Naive B cell (primary cell): ENCODE measurements around the gene OR1J4. TPM values are rescaled to one million over a fixed set of nuclear protein-coding genes. Genes with fewer than 3 reads are reported as not detected.
"Not testable (repeated sequence)": the region's sequence is repeated elsewhere in the genome, so short reads cannot be mapped to it uniquely, and the experiment has no call there.

Experiments
- ATAC-seq, 2 donors: fragments of 150-1000 bp; cut with Tn5 transposase; 2 replicates each; pipeline ENCODE4 v1.10.0; 2021; ENCODE audit warnings: low read depth in 2 of 2, mild to moderate bottlenecking in 2 of 2, moderate library complexity in 2 of 2
- DNase-seq: peaks from one replicate; pipeline ENCODE4 v3.0.0; 2022
- H3K27ac Mint-ChIP-seq, 6 donors: one replicate each; pipeline ENCODE4 v1.8.0; 2020 to 2022; ENCODE audit warnings: mild to moderate bottlenecking in 6 of 6, mixed read lengths in 6 of 6, moderate library complexity in 5 of 6, inconsistent platforms in 2 of 6
- H3K27me3 Mint-ChIP-seq, 3 donors: one replicate each; pipeline ENCODE4 v1.8.0; 2021 to 2022; ENCODE audit warnings: mixed read lengths in 3 of 3, mild to moderate bottlenecking in 1 of 3
- H3K36me3 Mint-ChIP-seq, 2 donors: one replicate each; pipeline ENCODE4 v1.8.0; 2020 to 2022; ENCODE audit warnings: mixed read lengths in 2 of 2, inconsistent platforms in 1 of 2, mild to moderate bottlenecking in 1 of 2
- H3K4me1 Mint-ChIP-seq, 3 donors: one replicate each; pipeline ENCODE4 v1.8.0; 2020 to 2022; ENCODE audit warnings: mixed read lengths in 3 of 3, inconsistent platforms in 1 of 3, mild to moderate bottlenecking in 1 of 3, moderate library complexity in 1 of 3
- H3K4me3 Mint-ChIP-seq, 8 donors: one replicate each; pipeline ENCODE4 v1.8.0; 2020 to 2022; ENCODE audit warnings: mild to moderate bottlenecking in 8 of 8, mixed read lengths in 8 of 8, moderate library complexity in 8 of 8, inconsistent platforms in 2 of 8
- H3K9me3 Mint-ChIP-seq, 7 donors: one replicate each; pipeline ENCODE4 v1.8.0; 2020 to 2022; ENCODE audit warnings: mixed read lengths in 7 of 7, mild to moderate bottlenecking in 5 of 7, inconsistent platforms in 2 of 7, moderate library complexity in 1 of 7
- polyA plus RNA-seq, 6 donors: library from polyadenylated mRNA; unstranded; fragments of 300-500 nt; fragmentation: Illumina TruSeq; gene quantifications; one replicate each; pipeline ENCODE4 v1.2.3, GENCODE V29; 2021; ENCODE audit warnings: low read depth in 6 of 6

The OR1J4 gene
- polyA plus RNA-seq, 6 donors from 2014 or later, result not detected

DNA sequence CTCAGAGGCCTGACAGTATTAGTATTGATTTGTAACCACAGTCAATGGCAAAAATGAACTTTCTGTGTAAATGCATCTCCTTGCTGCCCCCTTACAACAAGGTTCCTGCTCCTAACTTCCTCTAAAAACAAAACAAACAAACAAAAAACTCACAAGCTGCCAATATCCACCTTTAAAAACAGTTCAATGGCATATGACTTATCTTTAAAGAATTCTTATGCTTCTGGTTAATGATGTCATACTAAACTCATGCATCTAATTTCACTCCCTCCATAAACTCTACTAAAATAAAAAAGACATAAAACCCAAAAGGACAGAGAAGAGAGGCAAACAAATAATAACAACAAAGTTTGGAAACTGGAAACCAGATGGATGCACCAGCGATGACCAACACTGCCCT, 17.2 kb downstream of the OR1J4 start:
- Mint-ChIP-seq H3K4me1 (no peaks in the 10 kb centered on the region), H3K27ac (no peak overlapping the region), H3K9me3 (peaks cover 0 to 8% (median 3%) of the 10 kb centered on the region in 7 donors), H3K27me3 (peaks cover 0 to 28% (median 27%) of the 10 kb centered on the region in 3 donors), H3K4me3 (no peak overlapping the region), H3K36me3 (peaks cover 0 to 6% of the 10 kb centered on the region in 2 donors)
- DNase-seq (no peak), ATAC-seq (no peak)

DNA sequence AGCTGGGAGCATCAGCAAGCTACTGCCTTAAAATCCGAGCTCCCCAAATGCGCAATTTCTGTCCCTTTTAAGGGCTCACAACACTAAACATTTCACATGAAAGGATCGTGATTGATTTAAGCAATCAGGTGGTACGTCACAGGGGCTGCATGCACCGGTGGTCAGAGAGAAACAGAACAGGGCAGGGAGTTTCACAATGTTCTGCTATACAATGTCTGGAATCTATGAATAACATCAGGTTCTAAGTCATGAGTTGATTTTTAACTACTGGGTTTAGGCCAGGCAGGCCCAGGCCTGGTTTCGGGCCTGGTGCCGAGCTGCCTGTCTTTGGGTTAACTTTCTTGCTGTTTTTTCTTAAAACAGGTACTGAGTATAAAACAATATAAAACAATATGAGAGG, 18.1 kb downstream of the OR1J4 start:
- ATAC-seq, H3K4me3 Mint-ChIP-seq, H3K9me3 Mint-ChIP-seq: not testable (repeated sequence)

DNA sequence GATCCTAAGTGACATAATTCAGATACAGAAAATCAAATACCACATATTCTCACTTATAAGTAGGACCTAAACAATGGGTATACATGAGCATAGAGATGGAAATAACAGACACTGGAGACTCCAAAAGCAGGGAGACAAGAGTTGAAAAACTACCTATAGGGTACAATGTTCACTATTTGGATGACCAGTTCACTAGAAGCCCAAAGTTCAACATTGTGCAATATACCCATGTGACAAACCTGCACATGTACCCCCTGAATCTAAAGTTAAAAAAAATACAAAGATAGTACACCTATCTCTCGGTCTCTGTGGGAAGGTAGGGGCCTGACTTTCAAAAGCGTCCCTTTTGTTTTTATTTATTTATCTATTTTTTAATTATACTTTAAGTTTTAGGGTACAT, 19.8 kb downstream of the OR1J4 start:
- DNase-seq (no peak), ATAC-seq (no peak)
- Mint-ChIP-seq H3K27ac (no peak overlapping the region), H3K4me3 (no peak overlapping the region), H3K4me1 (no peaks in the 10 kb centered on the region), H3K36me3 (peaks cover 0 to 6% of the 10 kb centered on the region in 2 donors), H3K27me3 (peaks cover 11 to 27% (median 22%) of the 10 kb centered on the region in 3 donors), H3K9me3 (peaks cover 0 to 8% (median 3%) of the 10 kb centered on the region in 7 donors)

More for the DNA sequence above, 18.1 kb downstream of the OR1J4 start:
- H3K4me1 Mint-ChIP-seq, DNase-seq, H3K27ac Mint-ChIP-seq, H3K36me3 Mint-ChIP-seq: not testable (repeated sequence)
- peaks cover 4 to 34% (median 32%) of the 10 kb centered on the region in 3 donors for H3K27me3 Mint-ChIP-seq

DNA sequence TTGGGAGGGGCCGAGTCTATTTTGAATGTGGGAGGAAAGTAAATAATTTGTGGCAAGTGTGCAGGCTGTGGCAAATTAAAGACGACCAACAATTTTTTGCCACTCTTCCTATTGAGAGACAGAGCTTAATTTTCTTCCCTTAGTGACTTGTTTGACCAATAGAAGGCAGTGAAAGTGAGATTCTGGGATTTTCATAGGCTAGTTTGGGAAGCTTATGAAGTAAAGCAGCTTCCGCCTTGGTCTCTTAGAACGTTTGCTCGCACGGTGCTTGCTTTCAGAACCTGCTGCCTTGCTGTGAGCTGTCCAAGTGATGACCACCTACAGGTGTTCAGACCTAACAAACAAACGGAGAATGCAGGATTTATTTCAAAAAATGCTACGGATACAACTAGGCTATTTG, 27.3 kb downstream of the OR1J4 start:
- Mint-ChIP-seq H3K4me1 (no peaks in the 10 kb centered on the region), H3K36me3 (no peaks in the 10 kb centered on the region), H3K4me3 (no peak overlapping the region), H3K9me3 (peaks cover 0 to 8% (median 0%) of the 10 kb centered on the region in 7 donors), H3K27me3 (peaks cover 29 to 51% (median 49%) of the 10 kb centered on the region in 3 donors), H3K27ac (peak overlapping the region in 1 of 6 donors; percentile 11)
- ATAC-seq (no peak), DNase-seq (no peak)

GRCh38 chr9:122551371-122551770, 32.4 kb downstream of the OR1J4 start:
- H3K27me3 Mint-ChIP-seq, result peaks cover 26 to 58% (median 41%) of the 10 kb centered on the region in 3 donors
- H3K9me3 Mint-ChIP-seq, result peaks cover 0 to 10% (median 0%) of the 10 kb centered on the region in 7 donors
- H3K36me3 Mint-ChIP-seq, result no peaks in the 10 kb centered on the region
- H3K4me3 Mint-ChIP-seq, result no peak overlapping the region
- H3K4me1 Mint-ChIP-seq, result no peaks in the 10 kb centered on the region
- no peak for DNase-seq
- no peak overlapping the region for H3K27ac Mint-ChIP-seq
- ATAC-seq, result no peak

DNA sequence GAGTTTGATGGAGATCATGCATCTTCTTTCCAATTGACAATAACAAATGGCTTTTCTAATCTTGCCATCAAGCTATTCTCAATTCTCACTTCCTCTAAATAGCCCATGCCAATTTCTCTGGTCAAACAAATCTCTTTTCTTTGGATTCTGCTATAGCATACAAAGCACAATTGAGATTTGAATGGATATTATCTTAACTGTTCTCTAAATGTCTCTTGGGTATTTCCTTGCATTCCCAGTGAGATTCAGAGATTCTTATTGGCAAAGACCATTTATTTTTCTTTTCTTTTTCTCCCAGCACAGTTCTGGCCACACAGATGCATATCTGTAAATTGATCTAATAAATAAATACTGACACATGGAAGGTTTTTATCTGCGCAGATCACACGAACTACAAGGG, 33.9 kb downstream of the OR1J4 start, which contains the start of gene OR1N2:
Gene OR1N2, plus strand, starts transcription at position 301 of the 400 bp plus-strand sequence. CDS start 100 bp downstream, outside the sequence.
- ATAC-seq (no peak), DNase-seq (no peak)
- Mint-ChIP-seq H3K4me3 (no peak within 1 kb of the TSS), H3K4me1 (no peaks in the 10 kb centered on the region), H3K36me3 (no peaks in the 10 kb centered on the region), H3K27me3 (peaks cover 20 to 51% (median 34%) of the 10 kb centered on the region in 3 donors), H3K9me3 (peaks cover 0 to 10% (median 0%) of the 10 kb centered on the region in 7 donors), H3K27ac (peak within 1 kb of the TSS in 1 of 6 donors; percentile 55)

DNA sequence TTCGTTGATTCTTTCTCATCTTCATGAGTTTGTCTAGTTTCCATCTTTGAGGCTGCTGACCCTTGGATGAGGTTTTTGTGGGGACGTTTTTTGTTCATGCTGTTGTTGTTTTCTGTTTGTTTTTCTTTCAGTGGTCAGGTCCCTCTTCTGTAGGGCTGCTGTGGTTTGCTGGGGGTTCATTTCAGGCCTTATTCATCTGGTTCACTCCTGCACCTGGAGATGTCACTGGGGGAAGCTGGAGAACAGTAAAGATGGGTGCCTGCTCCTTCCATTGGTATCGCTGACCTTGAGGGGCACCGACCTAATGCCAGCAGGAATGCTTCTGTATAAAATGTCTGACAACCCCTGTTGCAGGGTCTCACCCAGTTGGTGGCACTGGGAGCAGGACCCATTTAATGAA, 42.5 kb downstream of the OR1J4 start:
- no peak for DNase-seq
- no peak for ATAC-seq
- peaks cover 25 to 52% (median 51%) of the 10 kb centered on the region in 3 donors for H3K27me3 Mint-ChIP-seq
- peaks cover 0 to 43% (median 20%) of the 10 kb centered on the region in 7 donors for H3K9me3 Mint-ChIP-seq
- H3K4me3 Mint-ChIP-seq, result peak overlapping the region in 1 of 8 donors; percentile 23
- no peak overlapping the region for H3K27ac Mint-ChIP-seq
- no peaks in the 10 kb centered on the region for H3K4me1 Mint-ChIP-seq
- H3K36me3 Mint-ChIP-seq, result peaks cover 0 to 11% of the 10 kb centered on the region in 2 donors

DNA sequence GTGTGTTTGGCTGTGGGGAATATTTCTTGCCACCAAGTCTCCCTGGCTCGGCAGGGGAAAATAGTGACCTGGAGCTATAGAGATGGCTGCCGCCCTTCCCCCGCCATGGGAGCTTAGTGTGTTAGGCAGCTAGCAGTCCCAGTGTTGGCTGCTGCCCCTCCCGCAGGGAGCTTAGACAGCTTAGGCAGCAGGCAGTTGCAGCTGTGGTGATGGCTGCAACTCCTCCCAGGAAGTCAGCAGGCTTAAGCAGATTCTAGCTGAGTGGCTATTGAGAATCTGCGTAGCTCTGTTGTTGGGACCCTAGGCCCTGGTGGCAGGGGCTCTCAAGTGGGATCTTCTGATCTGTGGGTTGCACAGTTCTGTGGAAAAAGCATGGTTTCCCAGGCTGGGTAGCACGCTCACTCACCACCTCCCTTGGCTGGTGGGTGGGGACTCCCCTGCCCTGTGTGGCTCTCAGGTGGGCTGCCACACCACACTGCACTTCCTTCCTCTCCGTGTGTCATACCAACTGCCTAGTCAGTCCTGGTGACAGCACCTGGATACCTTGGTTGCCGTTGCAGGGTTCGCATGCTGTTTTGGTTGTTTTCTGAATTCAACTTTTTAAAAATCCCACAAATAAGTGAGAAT, 43.3 kb downstream of the OR1J4 start:
- Mint-ChIP-seq H3K9me3 (peaks cover 0 to 43% (median 20%) of the 10 kb centered on the region in 7 donors), H3K4me1 (no peaks in the 10 kb centered on the region), H3K36me3 (peaks cover 0 to 11% of the 10 kb centered on the region in 2 donors), H3K4me3 (no peak overlapping the region), H3K27me3 (peaks cover 25 to 52% (median 51%) of the 10 kb centered on the region in 3 donors), H3K27ac (no peak overlapping the region)
- DNase-seq (no peak), ATAC-seq (no peak)

DNA sequence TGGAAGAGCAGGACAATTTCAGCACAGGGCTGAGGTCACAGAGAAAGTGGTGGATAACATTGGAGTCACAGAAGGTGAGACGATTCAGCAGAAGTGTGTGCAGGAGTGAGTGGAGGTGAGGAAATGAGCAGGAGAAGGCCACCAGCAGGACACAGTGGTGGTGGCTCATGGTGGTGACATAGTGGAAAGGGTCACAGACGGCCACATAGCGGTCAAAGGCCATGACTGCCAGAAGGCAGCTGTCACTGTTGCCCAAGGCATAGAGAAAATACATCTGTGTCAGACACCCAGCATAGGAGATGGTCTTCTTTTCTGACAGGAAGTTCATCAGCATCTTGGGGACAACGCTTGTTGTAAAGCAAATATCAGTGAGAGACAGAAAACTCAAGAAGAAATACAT, 49.0 kb downstream of the OR1J4 start:
- no peak for DNase-seq

More for the DNA sequence above, 49.0 kb downstream of the OR1J4 start:
- Mint-ChIP-seq H3K4me3 (no peak overlapping the region), H3K36me3 (no peaks in the 10 kb centered on the region), H3K27me3 (peaks cover 14 to 37% (median 36%) of the 10 kb centered on the region in 3 donors), H3K4me1 (no peaks in the 10 kb centered on the region), H3K9me3 (peaks cover 0 to 14% (median 3%) of the 10 kb centered on the region in 7 donors), H3K27ac (peak overlapping the region in 1 of 6 donors; percentile 0)
- ATAC-seq, result no peak

Other genes with a start within 250 kb of the OR1J4 start
- 10 to 100 TPM; 18.2 to 37.6 (median 24.7) TPM for gene PTGS1, start 148.1 kb upstream of the OR1J4 start, polyA plus RNA-seq
- gene OR1J1, start 41.2 kb upstream of the OR1J4 start, polyA plus RNA-seq, result not detected
- not detected for gene OR1J2, start 8.3 kb upstream of the OR1J4 start, polyA plus RNA-seq
- gene OR1N1, start 8.2 kb downstream of the OR1J4 start, polyA plus RNA-seq, result not detected
- not detected for gene OR1N2, start 34.0 kb downstream of the OR1J4 start, polyA plus RNA-seq
- gene OR1L8, start 64.2 kb downstream of the OR1J4 start, polyA plus RNA-seq, result not detected
- not detected for gene OR1Q1, start 95.6 kb downstream of the OR1J4 start, polyA plus RNA-seq
- not detected for gene OR1B1, start 138.5 kb downstream of the OR1J4 start, polyA plus RNA-seq
- gene OR1L1, start 142.6 kb downstream of the OR1J4 start, polyA plus RNA-seq, result not detected
- not detected for gene OR1L3, start 156.0 kb downstream of the OR1J4 start, polyA plus RNA-seq
- gene OR1L4, start 204.8 kb downstream of the OR1J4 start, polyA plus RNA-seq, result not detected
- gene OR1L6, start 223.2 kb downstream of the OR1J4 start, polyA plus RNA-seq, result not detected